GM18505 (cell line): ENCODE measurements around the gene SPAG9.

ENCODE experiments used
- ATAC-seq: cut with Tn5 transposase; IDR thresholded peaks from one replicate; pipeline ENCODE4 v1.9.1; 2021; ENCODE audit not compliant: unreplicated experiment
- POLR2A ChIP-seq: IDR thresholded peaks from 4 replicates; pipeline ENCODE4 v1.6.1; 2011; ENCODE audit warnings: borderline replicate concordance; ENCODE audit not compliant: insufficient read depth, insufficient read length; ENCODE audit errors: extremely low read depth

Gene SPAG9

DNA sequence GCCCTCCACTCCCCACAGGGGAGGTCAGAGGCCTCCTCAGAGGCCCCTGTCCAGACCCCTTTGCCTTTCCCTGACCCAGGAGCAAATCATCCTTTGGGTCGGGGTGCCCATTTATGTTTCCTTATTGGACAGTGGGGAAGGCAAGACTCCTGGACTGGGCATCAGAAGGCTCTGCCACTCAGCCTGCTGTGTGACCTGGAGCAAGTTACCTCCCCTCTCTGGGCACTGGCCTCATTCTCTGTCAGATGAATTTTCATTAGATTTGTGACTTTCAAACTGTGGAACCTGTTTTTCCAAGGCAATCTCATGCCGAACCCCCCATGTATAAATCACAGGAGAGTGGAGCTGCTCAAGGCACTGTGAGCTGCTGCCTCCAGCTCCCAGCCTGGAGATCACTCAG lies 207.5 kb downstream of the SPAG9 start:
- TF ChIP-seq POLR2A: no peak
- no peak for ATAC-seq
